Activated CD4-positive, alpha-beta T cell treated with anti-CD3 and anti-CD28 coated beads for 4 hours (primary cell): Measurements from ENCODE around the gene TEX22.
A peak's percentile ranks its signal among the peaks of the same experiment; 100 is the strongest.

Source experiments
- DNase-seq, 2 donors: peaks; one replicate each; pipeline ENCODE4 v3.0.0-alpha.2; 2020

The TEX22 gene

GRCh38 chr14:105367116-105368031 is 31.0 kb upstream of the TEX22 start:
- no peak for DNase-seq

GRCh38 chr14:105368032-105368417 is 30.3 kb upstream of the TEX22 start:
- DNase-seq: no peak

- DNase-seq: no peak
Observed at GRCh38 chr14:105368426-105368825, 29.9 kb upstream of the TEX22 start.

- DNase-seq: no peak
Observed at GRCh38 chr14:105368910-105369652, 29.3 kb upstream of the TEX22 start.

- DNase-seq: no peak
Observed at GRCh38 chr14:105369653-105370040, 28.7 kb upstream of the TEX22 start.

GRCh38 chr14:105374389-105374788 is 23.9 kb upstream of the TEX22 start:
- DNase-seq: no peak

GRCh38 chr14:105375635-105376057 is 22.7 kb upstream of the TEX22 start:
- DNase-seq: peak in 1 of 2 donors; percentile 18

GRCh38 chr14:105376521-105377440 is 21.6 kb upstream of the TEX22 start:
- no peak for DNase-seq

- DNase-seq: no peak
Observed at GRCh38 chr14:105377555-105378182, 20.7 kb upstream of the TEX22 start.

- DNase-seq: no peak
Observed at GRCh38 chr14:105378199-105378598, 20.1 kb upstream of the TEX22 start.

GRCh38 chr14:105378873-105379685 is 19.3 kb upstream of the TEX22 start:
- DNase-seq: no peak

- DNase-seq: no peak
Observed at GRCh38 chr14:105379946-105380345, 18.4 kb upstream of the TEX22 start.

GRCh38 chr14:105380756-105381155 is 17.6 kb upstream of the TEX22 start:
- no peak for DNase-seq

- DNase-seq: no peak
Observed at GRCh38 chr14:105381446-105382342, 16.6 kb upstream of the TEX22 start.

- no peak for DNase-seq
Observed at GRCh38 chr14:105382343-105383082, 15.8 kb upstream of the TEX22 start.

- no peak for DNase-seq
Observed at GRCh38 chr14:105383083-105383730, 15.1 kb upstream of the TEX22 start.

GRCh38 chr14:105384041-105384557 is 14.2 kb upstream of the TEX22 start:
- DNase-seq: no peak

- no peak for DNase-seq
Observed at GRCh38 chr14:105384605-105385321, 13.6 kb upstream of the TEX22 start.
